Testis (tissue), 3 donors: ENCODE measurements around the gene MIR17HG. TPM values are rescaled to one million over a fixed set of nuclear protein-coding genes. Genes with fewer than 3 reads are reported as not detected.

ENCODE experiments used
- DNase-seq: peaks from one replicate; pipeline ENCODE4 v3.0.0-alpha.2; 2019
- H3K27ac ChIP-seq, 2 donors: fragments of 200-600 bp; sonication (generic); one replicate each; pipeline ENCODE4 v1.5.1; 2019
- H3K27me3 ChIP-seq: fragments of 200-600 bp; sonication (generic); one replicate; pipeline ENCODE4 v1.5.1; 2019
- H3K36me3 ChIP-seq: fragments of 200-600 bp; sonication (generic); one replicate; pipeline ENCODE4 v1.5.1; 2017; ENCODE audit warnings: low read depth; ENCODE audit errors: missing control alignments
- H3K4me1 ChIP-seq: fragments of 200-600 bp; sonication (generic); one replicate; pipeline ENCODE4 v1.5.1; 2019
- H3K4me3 ChIP-seq, 2 donors: fragments of 200-600 bp; sonication (generic); one replicate each; pipeline ENCODE4 v1.5.1; 2017 to 2019
- H3K9me3 ChIP-seq: fragments of 200-600 bp; sonication (generic); one replicate; pipeline ENCODE4 v1.5.1; 2017
- POLR2A ChIP-seq: fragments of 450-650 bp; IDR thresholded peaks from one replicate; pipeline ENCODE4 v1.6.1; 2017; ENCODE audit warnings: antibody characterized with exemption, mild to moderate bottlenecking, moderate library complexity
- WGBS, 2 donors: methylation state at CpG; one replicate each; pipeline ENCODE4 v1.1.5; 2018; 5-methylcytosine and 5-hydroxymethylcytosine counted together
- intact Hi-C: fragments of 100-400 bp; cut with DNase I; formaldehyde crosslinking; loops from one replicate; pipeline ENCODE4 v1.15.1; 2023; ENCODE audit warnings: low total_unique reads
- polyA plus RNA-seq: library from polyadenylated mRNA; stranded (reverse); fragments of 350-450 nt; fragmentation: Illumina TruSeq; extraction: RNeasy Lipid Tissue Mini Kit (QIAGEN cat#74804); gene quantifications from one replicate; pipeline ENCODE4 v1.2.3, GENCODE V29; 2014; ENCODE audit warnings: low read depth, low replicate concordance; ENCODE audit not compliant: insufficient read depth
- total RNA-seq, 2 donors: library from RNA; depleted of rRNA; stranded (reverse); fragments of >200 nt; gene quantifications; one replicate each; pipeline ENCODE4 v1.2.3, GENCODE V29; 2016
- TF ChIP-seq, protein P1 (sequence below), 3 experiments: fragments of 450-650 bp in 2 of 3; fragments of 200-600 bp in 1 of 3; sonication (generic) in 1 of 3; IDR thresholded peaks; one replicate each; pipeline ENCODE4 v1.5.1; 2016 to 2019; ENCODE audit warnings: antibody characterized with exemption in 3 of 3, mild to moderate bottlenecking in 2 of 3, moderate library complexity in 1 of 3

The MIR17HG gene
- total and polyA plus RNA-seq, 3 donors from 2014 or later: 3.3 to 7.7 (median 7.4) TPM

DNA sequence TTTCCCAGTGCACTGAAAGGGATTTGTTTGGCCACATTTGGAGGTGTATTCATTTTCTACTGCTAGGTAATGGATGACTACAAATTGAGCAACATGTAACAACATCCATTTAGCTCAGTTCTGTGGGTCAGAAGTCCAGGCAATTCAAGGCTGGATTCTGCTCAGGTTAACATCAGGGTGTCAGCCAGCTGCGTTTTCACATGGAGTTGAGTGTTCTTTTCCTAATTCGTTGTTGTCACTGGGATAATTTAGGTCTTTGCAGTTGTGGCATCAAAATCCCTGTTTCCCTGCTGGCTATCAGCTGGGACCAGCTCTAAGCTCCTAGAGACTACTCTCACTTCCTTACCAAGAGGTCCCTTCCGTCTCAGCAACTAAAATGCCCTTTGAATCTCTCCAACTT is 25.4 kb downstream of the MIR17HG start:
- H3K27ac ChIP-seq: no peak overlapping the region
- DNase-seq: no peak
- 74 to 79% methylated on average over 3 of the region's 3 CpGs for WGBS, 2 donors
- H3K4me3 ChIP-seq: no peak overlapping the region
- H3K4me1 ChIP-seq: no peaks in the 10 kb centered on the region
- intact Hi-C loops: no loop called here
- no peaks in the 10 kb centered on the region for H3K9me3 ChIP-seq
- H3K36me3 ChIP-seq: no peaks in the 10 kb centered on the region
- no peak for TF ChIP-seq POLR2A
- TF ChIP-seq, protein P1, sequence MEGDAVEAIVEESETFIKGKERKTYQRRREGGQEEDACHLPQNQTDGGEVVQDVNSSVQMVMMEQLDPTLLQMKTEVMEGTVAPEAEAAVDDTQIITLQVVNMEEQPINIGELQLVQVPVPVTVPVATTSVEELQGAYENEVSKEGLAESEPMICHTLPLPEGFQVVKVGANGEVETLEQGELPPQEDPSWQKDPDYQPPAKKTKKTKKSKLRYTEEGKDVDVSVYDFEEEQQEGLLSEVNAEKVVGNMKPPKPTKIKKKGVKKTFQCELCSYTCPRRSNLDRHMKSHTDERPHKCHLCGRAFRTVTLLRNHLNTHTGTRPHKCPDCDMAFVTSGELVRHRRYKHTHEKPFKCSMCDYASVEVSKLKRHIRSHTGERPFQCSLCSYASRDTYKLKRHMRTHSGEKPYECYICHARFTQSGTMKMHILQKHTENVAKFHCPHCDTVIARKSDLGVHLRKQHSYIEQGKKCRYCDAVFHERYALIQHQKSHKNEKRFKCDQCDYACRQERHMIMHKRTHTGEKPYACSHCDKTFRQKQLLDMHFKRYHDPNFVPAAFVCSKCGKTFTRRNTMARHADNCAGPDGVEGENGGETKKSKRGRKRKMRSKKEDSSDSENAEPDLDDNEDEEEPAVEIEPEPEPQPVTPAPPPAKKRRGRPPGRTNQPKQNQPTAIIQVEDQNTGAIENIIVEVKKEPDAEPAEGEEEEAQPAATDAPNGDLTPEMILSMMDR (IDR thresholded peaks at IDR 0.05): no peak
- no peaks in the 10 kb centered on the region for H3K27me3 ChIP-seq

DNA sequence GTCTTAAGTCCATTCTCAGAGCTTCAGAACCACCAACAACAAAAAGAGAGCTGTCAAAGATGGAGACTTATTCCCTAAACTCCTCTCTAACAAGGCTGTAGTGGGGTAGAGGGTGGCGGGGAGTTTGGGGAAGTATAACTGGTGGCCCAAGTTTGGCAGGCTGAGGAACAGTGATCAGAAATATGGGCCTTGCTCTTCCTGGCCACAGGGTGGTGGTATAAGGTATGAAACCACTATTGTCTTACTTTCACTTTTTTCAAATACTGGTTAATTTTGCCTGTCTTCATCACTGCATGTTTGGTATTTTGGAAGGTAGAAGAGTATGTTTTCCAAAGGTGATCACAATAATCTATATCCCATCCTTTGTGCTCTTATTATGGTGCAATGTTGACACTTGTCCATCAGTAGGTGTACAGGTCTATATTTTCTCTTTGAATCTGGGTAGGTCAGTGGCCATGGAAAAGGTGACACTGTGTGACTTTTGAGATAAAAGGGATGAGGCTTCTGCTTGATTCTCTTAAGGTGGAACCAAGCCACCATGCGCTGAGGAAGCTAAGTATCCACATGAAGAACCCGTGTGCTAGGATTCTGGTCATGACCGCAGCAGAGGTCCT is 27.7 kb downstream of the MIR17HG start:
- 93% methylated on average over 4 of the region's 4 CpGs for WGBS, 2 donors
- Histone ChIP-seq H3K27ac (no peak overlapping the region), H3K4me1 (no peaks in the 10 kb centered on the region), H3K36me3 (no peaks in the 10 kb centered on the region), H3K4me3 (no peak overlapping the region), H3K27me3 (no peaks in the 10 kb centered on the region), H3K9me3 (no peaks in the 10 kb centered on the region)
- TF ChIP-seq POLR2A: no peak
- TF ChIP-seq, protein P1 (IDR thresholded peaks at IDR 0.05): peak in 1 of 3 experiments; percentile 48
- no peak for DNase-seq
- intact Hi-C loops: no loop called here

DNA sequence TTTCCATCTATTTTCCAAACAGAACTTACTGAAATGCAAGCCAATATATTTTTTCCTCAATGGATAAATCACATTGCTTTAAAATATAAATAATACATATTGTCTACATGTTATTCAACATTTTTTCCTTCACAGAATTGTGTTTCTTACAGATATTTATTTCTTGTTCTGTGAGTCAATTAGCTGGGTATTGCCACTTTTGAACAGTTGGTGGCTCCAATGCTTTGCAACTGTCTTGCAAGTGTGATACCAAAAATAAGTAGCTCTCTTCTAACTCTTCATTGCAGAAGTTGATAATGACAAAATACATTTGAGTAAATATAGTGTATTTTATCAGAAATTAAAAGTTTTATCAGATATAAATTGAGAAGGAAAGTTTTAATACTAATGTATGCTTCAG is 33.9 kb downstream of the MIR17HG start:
- Histone ChIP-seq H3K27me3 (no peaks in the 10 kb centered on the region), H3K4me1 (no peaks in the 10 kb centered on the region), H3K36me3 (no peaks in the 10 kb centered on the region), H3K9me3 (no peaks in the 10 kb centered on the region), H3K4me3 (no peak overlapping the region), H3K27ac (no peak overlapping the region)
- peak; percentile 43 for DNase-seq
- intact Hi-C loops: no loop called here
- TF ChIP-seq, protein P1 (IDR thresholded peaks at IDR 0.05): peak in 2 of 3 experiments; percentile 24 to 30
- no peak for TF ChIP-seq POLR2A

DNA sequence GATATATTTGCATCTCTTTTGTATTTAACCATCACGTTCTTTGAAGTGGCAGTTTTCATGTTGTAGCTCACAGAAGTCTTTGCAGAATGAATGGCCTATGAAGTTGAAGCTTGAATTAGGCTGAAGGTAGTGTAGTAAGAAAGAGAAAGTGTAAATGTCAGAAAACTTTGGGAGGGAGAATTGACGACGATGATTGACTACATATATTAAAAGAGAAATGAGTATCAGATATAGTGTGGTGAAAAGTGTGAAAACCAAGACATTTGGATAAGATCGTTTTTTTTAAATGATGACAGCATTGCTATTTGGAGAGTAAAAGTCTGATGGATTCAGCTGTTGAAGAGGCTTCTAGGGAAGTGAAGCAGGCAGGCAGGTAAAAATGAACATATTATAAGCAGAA is 36.3 kb downstream of the MIR17HG start:
- Histone ChIP-seq H3K27ac (no peak overlapping the region), H3K4me1 (no peaks in the 10 kb centered on the region), H3K9me3 (no peaks in the 10 kb centered on the region), H3K4me3 (no peak overlapping the region), H3K36me3 (no peaks in the 10 kb centered on the region), H3K27me3 (no peaks in the 10 kb centered on the region)
- intact Hi-C loops: no loop called here
- DNase-seq: no peak
- 81% methylated on average over 4 of the region's 4 CpGs for WGBS, 2 donors
- TF ChIP-seq, protein P1 (IDR thresholded peaks at IDR 0.05): no peak
- no peak for TF ChIP-seq POLR2A

DNA sequence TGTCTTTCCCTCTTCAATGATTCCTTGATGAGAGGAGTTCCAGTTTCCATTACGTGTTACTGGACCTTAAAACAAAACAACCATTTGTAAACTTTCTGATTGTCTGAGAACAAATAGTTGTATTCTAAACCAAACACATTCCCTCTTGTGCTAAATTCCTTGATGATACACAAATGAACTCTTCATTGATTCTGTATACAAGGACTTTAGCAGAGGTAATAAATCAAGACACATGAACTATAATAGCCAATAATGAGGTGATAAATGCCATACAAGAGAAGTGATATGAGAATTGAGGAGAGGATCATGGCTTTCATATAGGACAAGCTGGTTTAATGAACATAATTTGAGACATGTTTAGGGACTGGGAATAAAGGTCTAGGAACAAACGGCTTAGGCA is 37.4 kb downstream of the MIR17HG start:
- no peak for DNase-seq
- Histone ChIP-seq H3K27ac (no peak overlapping the region), H3K9me3 (no peaks in the 10 kb centered on the region), H3K4me1 (no peaks in the 10 kb centered on the region), H3K27me3 (no peaks in the 10 kb centered on the region), H3K4me3 (no peak overlapping the region), H3K36me3 (no peaks in the 10 kb centered on the region)
- intact Hi-C loops: no loop called here
- TF ChIP-seq POLR2A: no peak
- TF ChIP-seq, protein P1 (IDR thresholded peaks at IDR 0.05): no peak
- WGBS, 2 donors: 69 to 83% methylated on average over 2 of the region's 2 CpGs
